HG03064 (cell line): ENCODE data around the gene CLASRP.
"Not testable (repeated sequence)": the region's sequence is repeated elsewhere in the genome, so short reads cannot be mapped to it uniquely, and the experiment has no call there.

Experiments used
- ATAC-seq: cut with Tn5 transposase; IDR thresholded peaks from one replicate; pipeline ENCODE4 v1.9.1; 2021; ENCODE audit warnings: low read depth; ENCODE audit not compliant: unreplicated experiment

CLASRP gene, protein sequence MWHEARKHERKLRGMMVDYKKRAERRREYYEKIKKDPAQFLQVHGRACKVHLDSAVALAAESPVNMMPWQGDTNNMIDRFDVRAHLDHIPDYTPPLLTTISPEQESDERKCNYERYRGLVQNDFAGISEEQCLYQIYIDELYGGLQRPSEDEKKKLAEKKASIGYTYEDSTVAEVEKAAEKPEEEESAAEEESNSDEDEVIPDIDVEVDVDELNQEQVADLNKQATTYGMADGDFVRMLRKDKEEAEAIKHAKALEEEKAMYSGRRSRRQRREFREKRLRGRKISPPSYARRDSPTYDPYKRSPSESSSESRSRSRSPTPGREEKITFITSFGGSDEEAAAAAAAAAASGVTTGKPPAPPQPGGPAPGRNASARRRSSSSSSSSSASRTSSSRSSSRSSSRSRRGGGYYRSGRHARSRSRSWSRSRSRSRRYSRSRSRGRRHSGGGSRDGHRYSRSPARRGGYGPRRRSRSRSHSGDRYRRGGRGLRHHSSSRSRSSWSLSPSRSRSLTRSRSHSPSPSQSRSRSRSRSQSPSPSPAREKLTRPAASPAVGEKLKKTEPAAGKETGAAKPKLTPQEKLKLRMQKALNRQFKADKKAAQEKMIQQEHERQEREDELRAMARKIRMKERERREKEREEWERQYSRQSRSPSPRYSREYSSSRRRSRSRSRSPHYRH

GRCh38 chr19:45038931-45039893, at the start of gene CLASRP:
Gene CLASRP, plus strand, starts transcription at chr19:45039045. Its CDS starts 1,168 bp downstream, at chr19:45040213.
- ATAC-seq: peak; percentile 82

DNA sequence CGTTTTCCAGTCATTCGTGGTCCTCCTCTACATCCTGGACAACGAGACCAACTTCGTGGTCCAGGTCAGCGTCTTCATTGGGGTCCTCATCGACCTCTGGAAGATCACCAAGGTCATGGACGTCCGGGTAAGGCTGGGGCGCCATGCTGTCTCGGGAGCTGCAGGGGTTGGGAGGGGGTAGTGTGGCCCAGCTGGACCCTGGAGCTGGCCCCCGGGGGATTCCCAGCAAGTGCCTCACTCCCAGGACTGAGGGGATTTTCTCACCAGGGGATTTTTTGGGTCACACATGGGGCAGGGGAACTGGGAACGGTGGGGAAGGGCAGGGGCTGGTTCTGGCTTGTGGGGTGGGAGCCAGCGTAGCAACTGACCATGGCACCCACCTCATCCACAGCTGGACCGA, 48.4 kb upstream of the CLASRP start:
- ATAC-seq: no peak

DNA sequence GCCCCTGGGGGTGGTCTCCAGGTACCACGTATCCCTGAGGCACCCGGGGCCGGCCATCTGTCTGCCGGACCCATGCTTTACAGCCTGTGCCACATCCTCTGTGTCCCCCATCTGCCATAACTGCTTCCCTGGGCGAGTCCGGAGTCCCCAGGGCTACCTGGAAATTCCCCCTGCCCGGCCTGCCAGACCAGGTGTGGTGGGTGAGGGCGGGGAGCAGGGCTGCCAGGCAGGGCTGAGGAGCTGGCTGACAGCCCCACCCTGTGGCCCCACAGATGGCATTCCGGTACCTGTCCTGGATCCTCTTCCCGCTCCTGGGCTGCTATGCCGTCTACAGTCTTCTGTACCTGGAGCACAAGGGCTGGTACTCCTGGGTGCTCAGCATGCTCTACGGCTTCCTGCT, 47.9 kb upstream of the CLASRP start:
- ATAC-seq: no peak

DNA sequence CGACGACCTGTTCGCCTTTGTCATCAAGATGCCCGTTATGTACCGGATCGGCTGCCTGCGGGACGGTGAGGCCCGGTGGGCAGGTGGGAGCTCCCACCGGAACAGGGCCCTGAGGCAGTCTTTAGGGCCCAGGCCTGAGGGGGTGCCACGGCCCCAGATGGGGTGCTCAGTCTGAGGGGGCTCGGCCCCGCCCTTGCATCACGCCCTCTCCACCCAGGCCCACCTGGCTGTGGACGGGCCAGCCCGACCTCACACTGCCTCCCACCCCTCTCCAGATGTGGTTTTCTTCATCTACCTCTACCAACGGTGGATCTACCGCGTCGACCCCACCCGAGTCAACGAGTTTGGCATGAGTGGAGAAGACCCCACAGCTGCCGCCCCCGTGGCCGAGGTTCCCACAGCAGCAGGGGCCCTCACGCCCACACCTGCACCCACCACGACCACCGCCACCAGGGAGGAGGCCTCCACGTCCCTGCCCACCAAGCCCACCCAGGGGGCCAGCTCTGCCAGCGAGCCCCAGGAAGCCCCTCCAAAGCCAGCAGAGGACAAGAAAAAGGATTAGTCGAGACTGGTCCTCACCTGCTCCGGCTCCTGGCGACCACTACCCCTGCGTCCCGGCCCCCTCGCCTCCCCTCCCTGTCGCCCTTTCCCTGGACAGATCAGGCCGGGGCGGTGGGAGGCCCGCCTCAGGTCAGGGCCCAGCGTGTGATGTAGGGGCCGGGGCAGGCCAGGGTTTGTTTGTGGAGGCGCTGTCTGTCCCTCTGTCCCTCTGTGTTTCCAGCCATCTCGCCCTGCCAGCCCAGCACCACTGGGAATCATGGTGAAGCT, 46.3 kb upstream of the CLASRP start:
- ATAC-seq: no peak

DNA sequence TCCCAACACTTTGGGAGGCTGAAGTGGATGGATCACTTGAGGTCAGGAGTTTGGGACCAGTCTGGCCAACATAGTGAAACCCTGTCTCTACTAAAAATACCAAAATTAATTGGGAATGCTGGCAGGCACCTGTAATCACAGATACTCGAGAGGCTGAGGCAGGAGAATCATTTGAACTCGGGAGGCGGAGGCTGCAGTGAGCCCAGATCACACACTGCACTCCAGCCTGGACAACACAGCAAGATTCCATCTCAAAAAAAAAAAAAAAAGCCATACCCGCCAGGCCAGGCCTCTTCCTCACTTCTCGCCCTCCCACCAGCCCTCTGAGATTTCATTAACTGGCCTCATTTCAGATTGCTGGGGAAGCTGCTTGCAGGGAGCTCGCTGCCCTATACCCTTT, 45.3 kb upstream of the CLASRP start:
- ATAC-seq: no peak

DNA sequence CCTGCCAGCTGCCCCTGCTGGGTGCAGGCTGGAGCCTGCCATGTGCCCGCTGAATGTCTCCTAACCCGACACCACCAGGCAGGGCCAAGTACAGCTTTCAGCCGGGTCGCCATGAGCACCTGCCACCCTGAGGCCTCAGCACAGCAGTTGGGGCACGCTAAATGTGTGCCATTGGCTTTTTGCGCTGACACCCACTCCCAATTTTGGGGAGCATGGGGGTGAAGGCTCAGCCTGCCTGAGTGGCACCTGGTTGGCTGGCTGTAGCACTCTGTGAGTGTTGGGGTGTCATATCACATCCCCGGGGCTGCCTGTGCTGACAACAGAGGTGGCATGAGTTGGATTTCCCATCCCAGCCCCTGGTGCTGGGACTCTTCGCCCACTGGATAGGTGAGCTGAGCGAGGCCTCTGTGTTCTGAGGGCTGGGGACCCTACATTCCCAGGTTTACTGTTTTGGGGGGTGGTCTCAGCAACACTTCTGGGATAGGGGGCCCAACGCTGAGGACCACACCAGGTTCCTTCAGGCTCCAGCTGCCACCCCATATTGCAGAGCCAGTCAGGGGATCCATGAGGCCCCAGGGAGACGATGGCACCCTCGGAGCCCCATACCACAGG, 44.8 kb upstream of the CLASRP start:
- ATAC-seq: no peak

GRCh38 chr19:44998025-44998424, 40.8 kb upstream of the CLASRP start:
- no peak for ATAC-seq

DNA sequence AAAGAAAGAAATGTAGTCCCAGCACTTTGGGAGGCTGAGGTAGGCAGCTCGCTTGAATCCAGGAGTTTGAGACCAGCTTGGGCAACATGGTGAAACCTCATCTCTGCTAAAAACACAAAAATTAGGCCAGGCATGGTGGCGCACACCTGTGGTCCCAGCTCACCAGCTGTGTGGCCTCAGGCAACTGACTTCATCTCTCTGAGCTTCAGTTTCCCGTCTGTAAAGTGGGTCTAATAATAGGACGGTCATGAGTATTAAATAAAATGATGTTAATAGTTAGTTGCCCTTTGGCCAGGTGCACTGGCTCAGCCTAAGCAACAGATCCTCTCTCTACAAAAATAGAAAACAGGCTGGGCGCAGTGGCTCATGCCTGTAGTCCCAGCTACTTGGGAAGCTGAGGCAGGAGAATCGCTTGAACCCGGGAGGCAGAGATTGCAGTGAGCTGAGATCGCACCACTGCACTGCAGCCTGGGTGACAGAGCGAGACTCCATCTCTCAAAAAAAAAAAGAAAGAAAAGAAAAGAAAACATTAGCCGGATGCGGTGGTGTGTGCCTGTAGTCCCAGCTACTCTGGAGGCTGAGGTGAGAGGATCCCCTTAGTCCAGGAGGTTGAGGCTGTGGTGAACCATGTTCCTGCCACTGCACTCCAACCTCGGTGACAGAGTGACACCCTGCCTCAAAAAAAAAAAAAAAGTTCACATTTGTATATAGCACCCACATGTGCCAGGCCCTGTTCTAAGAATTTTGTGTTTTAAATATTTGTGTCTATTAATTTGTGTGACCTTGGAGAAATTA, 39.5 kb upstream of the CLASRP start:
- ATAC-seq: not testable (repeated sequence)

DNA sequence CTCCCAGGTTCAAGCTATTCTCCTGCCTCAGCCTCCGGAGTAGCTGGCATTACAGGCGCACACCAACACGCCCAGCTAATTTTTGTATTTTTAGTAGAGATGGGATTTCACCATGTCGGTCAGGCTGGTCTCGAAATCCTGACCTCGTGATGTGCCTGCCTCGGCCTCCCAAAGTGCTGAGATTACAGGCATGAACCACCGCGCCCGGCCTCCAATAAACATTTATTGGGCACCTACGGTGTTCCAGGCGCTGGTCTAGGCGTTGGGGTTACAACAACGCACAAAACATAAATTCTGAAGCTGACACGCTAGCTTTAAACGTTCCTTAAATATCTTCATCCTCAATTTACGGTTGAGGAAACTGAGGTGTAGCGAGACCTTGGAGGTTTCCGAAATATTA, 38.2 kb upstream of the CLASRP start:
- ATAC-seq: not testable (repeated sequence)

DNA sequence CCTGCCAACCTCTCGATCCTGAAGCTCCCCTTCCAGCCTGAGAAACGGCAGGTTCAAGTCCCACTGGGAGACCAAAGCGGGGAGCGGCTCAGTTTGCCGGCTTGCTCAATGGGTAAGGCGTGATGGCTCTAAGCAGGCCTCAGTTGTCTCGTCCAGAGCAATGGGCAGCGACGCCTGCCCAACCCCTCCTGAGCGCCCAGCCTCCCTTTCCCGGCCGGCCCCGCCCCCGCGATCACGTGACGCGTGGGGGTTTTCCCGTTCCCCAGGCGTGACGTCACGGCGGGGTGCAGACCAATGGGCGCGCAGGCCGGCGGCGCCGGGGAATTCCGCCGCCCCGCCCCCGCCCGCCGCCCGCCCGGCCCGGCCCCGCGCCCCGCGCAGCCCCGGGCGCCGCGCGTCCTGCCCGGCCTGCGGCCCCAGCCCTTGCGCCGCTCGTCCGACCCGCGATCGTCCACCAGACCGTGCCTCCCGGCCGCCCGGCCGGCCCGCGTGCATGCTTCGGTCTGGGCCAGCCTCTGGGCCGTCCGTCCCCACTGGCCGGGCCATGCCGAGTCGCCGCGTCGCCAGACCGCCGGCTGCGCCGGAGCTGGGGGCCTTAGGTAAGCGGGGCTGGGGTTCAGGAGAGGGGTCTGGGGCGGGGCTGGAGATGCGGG, 37.6 kb upstream of the CLASRP start, which contains the start of gene RELB:
TSS of gene RELB (plus strand) at position 378 of the 653 bp plus-strand sequence. CDS start at position 494, 116 bp downstream.
- peak; percentile 38 for ATAC-seq

DNA sequence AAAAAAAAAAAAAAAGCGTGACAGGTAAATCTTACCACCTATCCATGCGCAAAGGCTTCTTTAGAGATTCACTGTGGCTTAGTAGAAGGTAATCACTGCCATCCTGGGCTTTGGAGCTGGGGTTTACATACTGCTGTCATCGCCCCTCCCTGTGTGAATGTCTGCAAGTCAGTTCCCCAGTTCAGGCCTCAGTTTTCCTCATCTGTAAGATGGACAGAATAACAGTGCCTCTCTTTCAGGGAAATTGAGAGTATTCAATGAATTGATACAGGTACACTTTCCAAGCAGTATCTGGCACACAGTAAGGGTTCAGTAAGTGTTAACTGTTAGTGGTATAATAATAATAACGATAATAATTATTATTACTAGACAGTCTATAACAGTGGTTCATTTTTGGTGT, 35.4 kb upstream of the CLASRP start:
- ATAC-seq: no peak

DNA sequence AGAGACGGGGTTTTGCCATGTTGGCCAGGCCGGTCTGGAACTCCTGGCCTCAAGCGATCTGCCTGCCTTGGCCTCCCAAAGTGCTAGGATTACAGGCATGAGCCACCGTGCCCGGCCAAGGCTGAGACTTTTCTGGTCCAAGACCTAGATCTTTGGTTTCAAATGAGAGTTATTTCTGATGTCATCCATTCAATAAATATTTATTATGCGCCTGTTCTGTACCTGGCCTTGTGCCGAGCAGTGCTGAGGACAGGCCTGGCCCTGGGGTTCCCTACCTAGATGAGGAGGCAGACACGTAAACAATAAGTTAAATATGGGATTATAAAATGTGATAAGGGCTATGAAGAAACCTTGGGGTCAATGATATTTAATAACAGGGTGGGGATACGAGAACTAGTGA, 33.1 kb upstream of the CLASRP start:
- ATAC-seq: no peak

- ATAC-seq: no peak
Measured at GRCh38 chr19:45008552-45008951, 30.3 kb upstream of the CLASRP start.

- ATAC-seq: no peak
Measured at GRCh38 chr19:45009625-45010255, 29.1 kb upstream of the CLASRP start.

DNA sequence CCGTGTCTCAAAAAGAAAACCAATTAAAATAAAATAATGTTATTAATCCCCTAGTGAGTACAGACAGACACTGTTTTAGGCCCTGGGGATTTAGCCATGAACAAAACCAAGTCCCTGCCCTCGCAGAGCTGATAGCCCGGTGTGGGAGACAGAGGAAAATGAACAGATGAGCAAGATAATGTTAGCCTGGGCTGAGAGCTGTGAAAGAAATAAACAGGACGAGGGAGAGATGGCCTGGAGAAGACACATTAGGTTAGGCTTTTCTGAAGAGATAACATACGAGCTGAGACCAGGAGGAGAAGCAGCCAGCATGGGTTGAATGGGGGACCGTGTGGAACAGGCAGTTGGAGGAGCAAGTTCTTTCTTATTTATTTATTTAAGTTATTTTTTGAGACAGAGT, 28.5 kb upstream of the CLASRP start:
- ATAC-seq: no peak

- ATAC-seq: no peak
Measured at GRCh38 chr19:45011959-45012358, 26.9 kb upstream of the CLASRP start.

GRCh38 chr19:45016388-45017314, 22.2 kb upstream of the CLASRP start:
- no peak for ATAC-seq
